GM12878 (cell line): ENCODE results near the gene FOXP1. TPM values are rescaled to one million over a fixed set of nuclear protein-coding genes. Genes with fewer than 3 reads are reported as not detected.

Source experiments
- ATAC-seq: fragments of 200-7000 bp; cut with Tn5 transposase; 3 replicates; pipeline ENCODE4 v1.9.1; 2020; ENCODE audit warnings: mild to moderate bottlenecking, moderate library complexity
- BruUV-seq: library from RNA; stranded (reverse); fragments of 400-500 nt; replicated peaks from 2 replicates; lab custom pipeline; 2021; lab: Mats Ljungman, UMichigan
- CTCF ChIA-PET: fragments of 300-600 bp; sonication (Branson Sonifier 250); formaldehyde crosslinking; extraction: SDS; loops from one replicate; lab custom pipeline; 2021; ENCODE audit warnings: inconsistent platforms; lab: Yijun Ruan, JAX
- POLR2A ChIA-PET: fragments of 350-600 bp; formaldehyde crosslinking; extraction: SDS; loops from one replicate; lab custom pipeline; 2021; ENCODE audit warnings: inconsistent platforms; lab: Charles Lee
- RAD21 ChIA-PET: fragments of 300-600 bp; sonication (Branson Sonifier 250); formaldehyde crosslinking; loops from one replicate; lab custom pipeline; 2023; ENCODE audit warnings: antibody characterized with exemption; ENCODE audit not compliant: unreplicated experiment; lab: Charles Lee
- SMC1A ChIA-PET: fragments of 300-600 bp; sonication (Branson Sonifier 250); formaldehyde crosslinking; loops from one replicate; lab custom pipeline; 2023; ENCODE audit not compliant: unreplicated experiment, uncharacterized antibody; lab: Charles Lee
- DNase-seq: peaks from one replicate; pipeline ENCODE4 v3.0.0-alpha.2; 2011; ENCODE audit warnings: low read depth, low spot score
- FAIRE-seq: peaks from 3 replicates; lab custom pipeline; 2011; peaks lifted over from hg19 to GRCh38; lab: Jason Lieb, UNC
- H2AFZ ChIP-seq: 2 replicates; pipeline ENCODE4 v1.6.0; 2011; ENCODE audit warnings: low read depth, low read length, control low read depth; ENCODE audit not compliant: control insufficient read depth
- H3K27ac ChIP-seq: 2 replicates; pipeline ENCODE4 v1.5.1; 2011; ENCODE audit warnings: control low read depth; ENCODE audit not compliant: control insufficient read depth, insufficient read depth
- H3K27me3 ChIP-seq, 2 experiments: replicated peaks in 1 of 2; 2 replicates each; pipeline versions ENCODE4 v1.6.0 to v1.6.1; 2011; ENCODE audit warnings: low read length in 1 of 2; ENCODE audit not compliant: control insufficient read depth in 2 of 2, insufficient read depth in 2 of 2
- H3K36me3 ChIP-seq, 2 experiments: 2 replicates each; pipeline ENCODE4 v1.5.1; 2011; ENCODE audit warnings: low read length in 1 of 2; ENCODE audit not compliant: control insufficient read depth in 2 of 2, insufficient read depth in 2 of 2
- H3K4me1 ChIP-seq: 2 replicates; pipeline ENCODE4 v1.6.1; 2011; ENCODE audit warnings: mild to moderate bottlenecking, low read length, moderate library complexity, mixed read lengths; ENCODE audit not compliant: control insufficient read depth, insufficient read depth
- H3K4me2 ChIP-seq: 2 replicates; pipeline ENCODE4 v1.6.0; 2011; ENCODE audit warnings: control low read depth; ENCODE audit not compliant: control insufficient read depth, insufficient read depth
- H3K4me3 ChIP-seq: fragments of 200-600 bp; sonication (generic); 2 replicates; pipeline ENCODE4 v1.5.1; 2016
- H3K79me2 ChIP-seq: 2 replicates; pipeline ENCODE4 v1.6.0; 2011; ENCODE audit warnings: low read length; ENCODE audit not compliant: control insufficient read depth, insufficient read depth
- H3K9ac ChIP-seq: 2 replicates; pipeline ENCODE4 v1.8.0; 2011; ENCODE audit warnings: low read length, control low read depth, mixed read lengths; ENCODE audit not compliant: control insufficient read depth, insufficient read depth
- H3K9me3 ChIP-seq: replicated peaks from 3 replicates; pipeline ENCODE4 v1.5.1; 2011; ENCODE audit warnings: mild to moderate bottlenecking, low read length; ENCODE audit not compliant: control insufficient read depth, insufficient read depth
- H4K20me1 ChIP-seq: 2 replicates; pipeline ENCODE4 v1.6.0; 2011; ENCODE audit not compliant: control insufficient read depth, insufficient read depth
- BHLHE40 ChIP-seq, 2 experiments: fragments of 450-650 bp in 1 of 2; IDR thresholded peaks; 2 replicates each; pipeline ENCODE4 v1.6.1; 2011 to 2017; ENCODE audit warnings: low read depth in 2 of 2, borderline replicate concordance in 1 of 2, improper control_type of control experiment in 1 of 2, low read length in 1 of 2, mild to moderate bottlenecking in 1 of 2
- IKZF1 ChIP-seq: fragments of 450-650 bp; conservative IDR thresholded peaks from 2 replicates; pipeline ENCODE4 v1.6.1; 2017; ENCODE audit warnings: antibody characterized with exemption, mild to moderate bottlenecking
- IKZF2 ChIP-seq, 2 experiments: fragments of 450-650 bp; IDR thresholded peaks; 2 replicates each; pipeline ENCODE4 v1.6.1; 2017; ENCODE audit warnings: mild to moderate bottlenecking in 2 of 2, moderate library complexity in 2 of 2
- JUND ChIP-seq: IDR thresholded peaks from 2 replicates; pipeline ENCODE4 v1.6.1; 2012; ENCODE audit warnings: low read depth, mild to moderate bottlenecking, low read length, improper control_type of control experiment, moderate library complexity
- MTA2 ChIP-seq: fragments of 450-650 bp; IDR thresholded peaks from 2 replicates; pipeline ENCODE4 v1.6.1; 2016; ENCODE audit warnings: low read depth, mild to moderate bottlenecking, moderate library complexity
- NR2F1 ChIP-seq: fragments of 450-650 bp; conservative IDR thresholded peaks from 2 replicates; pipeline ENCODE4 v1.6.1; 2017; ENCODE audit warnings: mild to moderate bottlenecking
- SPI1 ChIP-seq: IDR thresholded peaks from 2 replicates; pipeline ENCODE4 v1.6.1; 2011; ENCODE audit warnings: low read depth, mild to moderate bottlenecking, low read length, moderate library complexity, borderline replicate concordance; ENCODE audit not compliant: insufficient read depth
- ZNF687 ChIP-seq: fragments of 450-650 bp; IDR thresholded peaks from 2 replicates; pipeline ENCODE4 v1.6.1; 2017; ENCODE audit warnings: mild to moderate bottlenecking, moderate library complexity
- WGBS: methylation state at CpG from one replicate; pipeline ENCODE4 v1.1.6; 2016; ENCODE audit warnings: low lambda C conversion rate; ENCODE audit not compliant: insufficient replicate concordance, insufficient coverage; ENCODE audit errors: missing lambda C conversion rate; 5-methylcytosine and 5-hydroxymethylcytosine counted together
- in situ Hi-C: fragments of 300-500 bp; cut with MboI; formaldehyde crosslinking; loops from 9 replicates; pipeline ENCODE4 v1.14.3; 2018; ENCODE audit warnings: mixed read lengths
- intact Hi-C: fragments of 100-400 bp; cut with micrococcal nuclease; formaldehyde crosslinking; loops from one replicate; pipeline ENCODE4 v1.14.2; 2022; ENCODE audit not compliant: unreplicated experiment
- polyA plus RNA-seq, 11 experiments: library from polyadenylated mRNA; depleted of rRNA in 4 of 11; unstranded in 6 of 11; stranded (reverse) in 5 of 11; fragments of >200 nt; fragmentation: Nextera tagmentation in 4 of 11; fragmentation: Illumina TruSeq in 1 of 11; extraction: Ambion mirVana in 4 of 11; extraction: Trizol in 1 of 11; gene quantifications; 1 replicate in 1 of 11; 2 replicates in 10 of 11; pipeline versions ENCODE4 v1.2.1 to v1.2.3, GENCODE V29; 2011 to 2016; ENCODE audit warnings: inconsistent platforms in 2 of 11, missing spikeins in 2 of 11, low read depth in 1 of 11
- total RNA-seq, 4 experiments: library from RNA; depleted of rRNA in 3 of 4; stranded (reverse); fragments of >200 nt in 3 of 4; fragmentation: Illumina TruSeq in 1 of 4; extraction: Trizol in 1 of 4; gene quantifications; 2 replicates each; pipeline versions ENCODE4 v1.2.1 to v1.2.3, GENCODE V29; 2013 to 2021

Gene FOXP1
- total and polyA plus RNA-seq, 10 of the 15 experiments (the other 5 are each of a cell fraction or from before 2014, with no cell fraction given) = 0.05 to 1.6 (median 0.20) TPM; not detected in 1

- CTCF ChIA-PET = no interaction called here
- no peak overlapping the region for H3K4me3 ChIP-seq
- BruUV-seq = no TSS peak
- no peak overlapping the region for H3K4me2 ChIP-seq
- TF ChIP-seq IKZF2 (IDR thresholded peaks at IDR 0.05) (no peak), MTA2 (peak; percentile 52; the same call in 1 of the 2 replicates), BHLHE40 (IDR thresholded peaks at IDR 0.05; ENCODE audit: borderline replicate concordance in 1 of 2, low read depth in 2 of 2, low read length in 1 of 2) (no peak), SPI1 (no peak), JUND (no peak)
- in situ Hi-C loops (no loop called here), intact Hi-C loops (no loop called here)
- H3K79me2 ChIP-seq = no peaks in the 10 kb centered on the region
- H3K4me1 ChIP-seq = 0 out of 2 replicates have a peak, but pooled peaks cover 4% of the 10 kb centered on the region
- no peak overlapping the region for H2AFZ ChIP-seq
- RAD21 ChIA-PET = no interaction called here
- ATAC-seq = no peak
- POLR2A ChIA-PET = interaction anchor here (0.6 kb wide), 2 partner anchors 1095 to 1867 kb away, joined by 5 to 8 read pairs; no protein-coding TSS in a partner anchor
- H3K36me3 ChIP-seq = no peaks in the 10 kb centered on the region
- H3K27ac ChIP-seq = no peak overlapping the region
- no peak for DNase-seq
- no peaks in the 10 kb centered on the region for H3K27me3 ChIP-seq
- SMC1A ChIA-PET = no interaction called here
- no peak for FAIRE-seq
- WGBS = 51% methylated on average over 6 of the region's 6 CpGs
- H4K20me1 ChIP-seq = no peaks in the 10 kb centered on the region
- H3K9me3 ChIP-seq = no peaks in the 10 kb centered on the region
- no peak overlapping the region for H3K9ac ChIP-seq
These were observed 602.2 kb downstream of the FOXP1 start for GRCh38 chr3:70981231-70981880.

- Histone ChIP-seq H3K79me2 (no peaks in the 10 kb centered on the region), H3K27me3 (no peaks in the 10 kb centered on the region), H3K9me3 (no peaks in the 10 kb centered on the region), H3K36me3 (no peaks in the 10 kb centered on the region), H4K20me1 (no peaks in the 10 kb centered on the region), H3K4me1 (0 out of 2 replicates have a peak, but pooled peaks cover 4% of the 10 kb centered on the region), H3K9ac (no peak overlapping the region), H3K4me3 (no peak overlapping the region), H3K27ac (no peak overlapping the region), H3K4me2 (no peak overlapping the region), H2AFZ (no peak overlapping the region)
- no TSS peak for BruUV-seq
- in situ Hi-C loops = no loop called here
- intact Hi-C loops = no loop called here
- ChIA-PET CTCF (no interaction called here), POLR2A (interaction anchor here (0.6 kb wide), 2 partner anchors 1094 to 1868 kb away, joined by 5 to 8 read pairs; no protein-coding TSS in a partner anchor), SMC1A (no interaction called here), RAD21 (no interaction called here)
- ATAC-seq (peak; percentile 57), DNase-seq (no peak), FAIRE-seq (no peak)
- 25% methylated on average over 7 of the region's 8 CpGs for WGBS
- TF ChIP-seq NR2F1 = peak; percentile 56
- TF ChIP-seq IKZF1 = no peak
- TF ChIP-seq ZNF687 = peak; percentile 41; the same call in 1 of the 2 replicates
These were observed 602.8 kb downstream of the FOXP1 start for GRCh38 chr3:70980646-70981170.
